Stimulated activated CD8-positive, alpha-beta memory T cell treated with anti-CD3 and anti-CD28 coated beads, Interleukin-12 subunit alpha, Interleukin-12 subunit beta, amount 100 ng/mL, for 24 hours (primary cell): ENCODE measurements around the gene ZNF358.

Experiments used
- DNase-seq: peaks from one replicate; pipeline ENCODE4 v3.0.0-alpha.2; 2020; ENCODE audit errors: extremely low read depth

Gene ZNF358

GRCh38 chr19:7559102-7559501 lies 43.2 kb downstream of the ZNF358 start:
- DNase-seq: no peak

- no peak for DNase-seq
These were observed 44.4 kb downstream of the ZNF358 start for GRCh38 chr19:7560255-7560654.

GRCh38 chr19:7561325-7561724 lies 45.4 kb downstream of the ZNF358 start:
- DNase-seq: no peak

DNA sequence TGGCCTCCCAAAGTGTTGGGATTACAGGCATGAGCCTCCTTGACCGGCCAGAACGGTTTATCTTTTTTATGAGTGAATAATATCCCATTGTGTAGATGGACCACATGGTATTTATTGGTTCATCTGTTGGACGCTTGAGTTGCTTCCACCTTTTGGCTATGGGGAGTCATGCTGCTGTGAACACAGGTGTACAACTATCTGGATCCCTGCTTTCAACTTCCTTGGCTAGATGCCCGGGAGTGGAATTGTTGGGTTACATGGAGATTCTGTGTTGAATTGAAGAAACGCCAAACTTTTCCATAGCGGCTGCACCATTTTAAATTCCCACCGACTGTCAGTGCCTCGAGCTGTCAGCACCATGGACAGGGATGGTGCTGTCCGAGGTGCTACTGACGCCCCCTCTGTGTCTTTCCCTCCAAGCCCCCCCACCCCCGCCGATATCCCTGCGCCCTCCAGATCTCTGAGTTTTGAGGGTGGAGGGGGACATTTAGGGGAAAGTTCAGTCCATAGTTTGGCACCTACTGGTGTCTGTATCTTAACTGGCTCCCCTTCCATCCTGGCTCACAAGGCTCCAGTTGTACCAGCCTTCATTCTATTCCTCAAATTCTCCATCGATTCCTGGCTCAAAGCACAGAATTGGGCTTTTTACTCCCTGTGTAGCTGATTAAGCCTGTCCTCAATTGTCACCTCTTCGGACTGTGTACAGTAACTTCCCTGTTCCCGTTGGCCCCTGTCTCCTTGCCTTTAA lies 46.9 kb downstream of the ZNF358 start:
- DNase-seq: no peak

DNA sequence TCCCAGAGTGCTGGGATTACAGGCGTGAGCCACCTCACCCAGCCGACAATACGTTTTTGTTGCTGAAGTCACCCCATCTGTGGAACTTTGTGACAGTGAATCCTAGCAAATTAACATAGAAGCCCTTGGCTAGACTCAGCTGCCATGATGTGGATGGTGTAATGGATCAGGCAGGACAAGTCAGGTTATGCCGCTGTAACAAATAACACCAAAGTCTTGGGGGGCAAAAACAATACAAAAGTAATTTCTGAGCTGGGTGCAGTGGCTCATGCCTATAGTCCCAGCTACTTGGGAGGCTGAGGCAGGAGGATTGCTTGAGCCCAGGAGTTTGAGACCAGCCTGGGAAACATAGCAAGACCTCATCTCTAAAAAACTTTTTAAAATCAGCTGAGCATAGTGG lies 49.0 kb downstream of the ZNF358 start:
- no peak for DNase-seq

- no peak for DNase-seq
These were observed 49.4 kb downstream of the ZNF358 start for GRCh38 chr19:7565332-7565731.
